ENCODE measurements around the gene TMTC1.

DNA sequence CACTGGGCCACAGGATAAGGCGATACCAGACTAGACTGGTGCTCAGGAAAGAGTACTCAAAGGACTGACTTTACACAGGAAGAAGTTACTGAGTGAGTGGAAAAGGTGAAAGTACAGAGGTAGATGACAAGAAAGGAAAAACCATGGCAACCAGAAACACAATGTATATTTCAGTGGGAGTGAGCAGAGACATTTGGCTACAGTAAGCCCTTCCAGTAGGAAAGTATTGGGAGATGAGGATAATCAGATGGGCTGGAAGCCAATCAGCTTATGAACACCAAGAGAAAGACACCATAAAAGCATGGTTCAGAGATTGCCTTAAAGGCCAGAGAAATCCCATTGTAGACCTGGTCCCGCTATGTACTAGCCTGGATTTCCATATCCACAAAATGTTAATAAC is 51.6 kb downstream of the TMTC1 start:
- TF ChIP-seq POLR2A (IDR thresholded peaks at IDR 0.05; ENCODE audit: extremely low read depth, insufficient read length) (no peak), MYC (IDR thresholded peaks at IDR 0.05; ENCODE audit: low read depth, low read length) (no peak)
- TF ChIP-seq, protein P1, sequence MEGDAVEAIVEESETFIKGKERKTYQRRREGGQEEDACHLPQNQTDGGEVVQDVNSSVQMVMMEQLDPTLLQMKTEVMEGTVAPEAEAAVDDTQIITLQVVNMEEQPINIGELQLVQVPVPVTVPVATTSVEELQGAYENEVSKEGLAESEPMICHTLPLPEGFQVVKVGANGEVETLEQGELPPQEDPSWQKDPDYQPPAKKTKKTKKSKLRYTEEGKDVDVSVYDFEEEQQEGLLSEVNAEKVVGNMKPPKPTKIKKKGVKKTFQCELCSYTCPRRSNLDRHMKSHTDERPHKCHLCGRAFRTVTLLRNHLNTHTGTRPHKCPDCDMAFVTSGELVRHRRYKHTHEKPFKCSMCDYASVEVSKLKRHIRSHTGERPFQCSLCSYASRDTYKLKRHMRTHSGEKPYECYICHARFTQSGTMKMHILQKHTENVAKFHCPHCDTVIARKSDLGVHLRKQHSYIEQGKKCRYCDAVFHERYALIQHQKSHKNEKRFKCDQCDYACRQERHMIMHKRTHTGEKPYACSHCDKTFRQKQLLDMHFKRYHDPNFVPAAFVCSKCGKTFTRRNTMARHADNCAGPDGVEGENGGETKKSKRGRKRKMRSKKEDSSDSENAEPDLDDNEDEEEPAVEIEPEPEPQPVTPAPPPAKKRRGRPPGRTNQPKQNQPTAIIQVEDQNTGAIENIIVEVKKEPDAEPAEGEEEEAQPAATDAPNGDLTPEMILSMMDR (IDR thresholded peaks at IDR 0.05; ENCODE audit: low read depth, low read length) = no peak
- TF ChIP-seq, protein P2, sequence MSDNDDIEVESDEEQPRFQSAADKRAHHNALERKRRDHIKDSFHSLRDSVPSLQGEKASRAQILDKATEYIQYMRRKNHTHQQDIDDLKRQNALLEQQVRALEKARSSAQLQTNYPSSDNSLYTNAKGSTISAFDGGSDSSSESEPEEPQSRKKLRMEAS (IDR thresholded peaks at IDR 0.05; ENCODE audit: low read depth, low read length) = no peak

All from NB4 (cell line).